GM12878 (cell line): ENCODE measurements around the gene CDKN1C. TPM values are rescaled to one million over a fixed set of nuclear protein-coding genes. Genes with fewer than 3 reads are reported as not detected.

ENCODE experiments used
- ATAC-seq: fragments of 200-7000 bp; cut with Tn5 transposase; 3 replicates; pipeline ENCODE4 v1.9.1; 2020; ENCODE audit warnings: mild to moderate bottlenecking, moderate library complexity
- BruUV-seq: library from RNA; stranded (reverse); fragments of 400-500 nt; replicated peaks from 2 replicates; lab custom pipeline; 2021; lab: Mats Ljungman, UMichigan
- CTCF ChIA-PET: fragments of 300-600 bp; sonication (Branson Sonifier 250); formaldehyde crosslinking; extraction: SDS; loops from one replicate; lab custom pipeline; 2021; ENCODE audit warnings: inconsistent platforms; lab: Yijun Ruan, JAX
- POLR2A ChIA-PET: fragments of 350-600 bp; formaldehyde crosslinking; extraction: SDS; loops from one replicate; lab custom pipeline; 2021; ENCODE audit warnings: inconsistent platforms; lab: Charles Lee
- RAD21 ChIA-PET: fragments of 300-600 bp; sonication (Branson Sonifier 250); formaldehyde crosslinking; loops from one replicate; lab custom pipeline; 2023; ENCODE audit warnings: antibody characterized with exemption; ENCODE audit not compliant: unreplicated experiment; lab: Charles Lee
- SMC1A ChIA-PET: fragments of 300-600 bp; sonication (Branson Sonifier 250); formaldehyde crosslinking; loops from one replicate; lab custom pipeline; 2023; ENCODE audit not compliant: unreplicated experiment, uncharacterized antibody; lab: Charles Lee
- DNase-seq: peaks from one replicate; pipeline ENCODE4 v3.0.0-alpha.2; 2011; ENCODE audit warnings: low read depth, low spot score
- FAIRE-seq: peaks from 3 replicates; lab custom pipeline; 2011; peaks lifted over from hg19 to GRCh38; lab: Jason Lieb, UNC
- H2AFZ ChIP-seq: 2 replicates; pipeline ENCODE4 v1.6.0; 2011; ENCODE audit warnings: low read depth, low read length, control low read depth; ENCODE audit not compliant: control insufficient read depth
- H3K27ac ChIP-seq: 2 replicates; pipeline ENCODE4 v1.5.1; 2011; ENCODE audit warnings: control low read depth; ENCODE audit not compliant: control insufficient read depth, insufficient read depth
- H3K27me3 ChIP-seq, 2 experiments: replicated peaks in 1 of 2; 2 replicates each; pipeline versions ENCODE4 v1.6.0 to v1.6.1; 2011; ENCODE audit warnings: low read length in 1 of 2; ENCODE audit not compliant: control insufficient read depth in 2 of 2, insufficient read depth in 2 of 2
- H3K36me3 ChIP-seq, 2 experiments: 2 replicates each; pipeline ENCODE4 v1.5.1; 2011; ENCODE audit warnings: low read length in 1 of 2; ENCODE audit not compliant: control insufficient read depth in 2 of 2, insufficient read depth in 2 of 2
- H3K4me1 ChIP-seq: 2 replicates; pipeline ENCODE4 v1.6.1; 2011; ENCODE audit warnings: mild to moderate bottlenecking, low read length, moderate library complexity, mixed read lengths; ENCODE audit not compliant: control insufficient read depth, insufficient read depth
- H3K4me2 ChIP-seq: 2 replicates; pipeline ENCODE4 v1.6.0; 2011; ENCODE audit warnings: control low read depth; ENCODE audit not compliant: control insufficient read depth, insufficient read depth
- H3K4me3 ChIP-seq: fragments of 200-600 bp; sonication (generic); 2 replicates; pipeline ENCODE4 v1.5.1; 2016
- H3K79me2 ChIP-seq: 2 replicates; pipeline ENCODE4 v1.6.0; 2011; ENCODE audit warnings: low read length; ENCODE audit not compliant: control insufficient read depth, insufficient read depth
- H3K9ac ChIP-seq: 2 replicates; pipeline ENCODE4 v1.8.0; 2011; ENCODE audit warnings: low read length, control low read depth, mixed read lengths; ENCODE audit not compliant: control insufficient read depth, insufficient read depth
- H3K9me3 ChIP-seq: replicated peaks from 3 replicates; pipeline ENCODE4 v1.5.1; 2011; ENCODE audit warnings: mild to moderate bottlenecking, low read length; ENCODE audit not compliant: control insufficient read depth, insufficient read depth
- H4K20me1 ChIP-seq: 2 replicates; pipeline ENCODE4 v1.6.0; 2011; ENCODE audit not compliant: control insufficient read depth, insufficient read depth
- MEF2A ChIP-seq: IDR thresholded peaks from 2 replicates; pipeline ENCODE4 v1.6.1; 2011; ENCODE audit warnings: low read depth, mild to moderate bottlenecking, low read length, moderate library complexity; ENCODE audit not compliant: insufficient read depth
- RFX5 ChIP-seq: IDR thresholded peaks from 2 replicates; pipeline ENCODE4 v1.6.1; 2011; ENCODE audit warnings: low read depth, low read length, improper control_type of control experiment
- TCF3 ChIP-seq: IDR thresholded peaks from 2 replicates; pipeline ENCODE4 v1.6.1; 2012; ENCODE audit warnings: low read depth, mild to moderate bottlenecking, low read length, borderline replicate concordance; ENCODE audit not compliant: insufficient read depth
- WGBS: methylation state at CpG from one replicate; pipeline ENCODE4 v1.1.6; 2016; ENCODE audit warnings: low lambda C conversion rate; ENCODE audit not compliant: insufficient replicate concordance, insufficient coverage; ENCODE audit errors: missing lambda C conversion rate; 5-methylcytosine and 5-hydroxymethylcytosine counted together
- in situ Hi-C: fragments of 300-500 bp; cut with MboI; formaldehyde crosslinking; loops from 9 replicates; pipeline ENCODE4 v1.14.3; 2018; ENCODE audit warnings: mixed read lengths
- intact Hi-C: fragments of 100-400 bp; cut with micrococcal nuclease; formaldehyde crosslinking; loops from one replicate; pipeline ENCODE4 v1.14.2; 2022; ENCODE audit not compliant: unreplicated experiment
- polyA plus RNA-seq, 11 experiments: library from polyadenylated mRNA; depleted of rRNA in 4 of 11; unstranded in 6 of 11; stranded (reverse) in 5 of 11; fragments of >200 nt; fragmentation: Nextera tagmentation in 4 of 11; fragmentation: Illumina TruSeq in 1 of 11; extraction: Ambion mirVana in 4 of 11; extraction: Trizol in 1 of 11; gene quantifications; 1 replicate in 1 of 11; 2 replicates in 10 of 11; pipeline versions ENCODE4 v1.2.1 to v1.2.3, GENCODE V29; 2011 to 2016; ENCODE audit warnings: inconsistent platforms in 2 of 11, missing spikeins in 2 of 11, low read depth in 1 of 11
- total RNA-seq, 4 experiments: library from RNA; depleted of rRNA in 3 of 4; stranded (reverse); fragments of >200 nt in 3 of 4; fragmentation: Illumina TruSeq in 1 of 4; extraction: Trizol in 1 of 4; gene quantifications; 2 replicates each; pipeline versions ENCODE4 v1.2.1 to v1.2.3, GENCODE V29; 2013 to 2021
- TF ChIP-seq, protein P1 (sequence below): fragments of 450-650 bp; IDR thresholded peaks from 2 replicates; pipeline ENCODE4 v1.6.1; 2018; ENCODE audit warnings: borderline replicate concordance, mild to moderate bottlenecking; ENCODE audit not compliant: partially characterized antibody
- TF ChIP-seq, protein P2 (sequence below): fragments of 450-650 bp; IDR thresholded peaks from 2 replicates; pipeline ENCODE4 v1.6.1; 2014; ENCODE audit warnings: mild to moderate bottlenecking
- TF ChIP-seq, protein P3 (sequence below): fragments of 450-650 bp; formaldehyde crosslinking; IDR thresholded peaks from 2 replicates; pipeline ENCODE4 v1.5.0; 2022; ENCODE audit warnings: mild to moderate bottlenecking, missing genetic modification characterization

Gene CDKN1C
- total and polyA plus RNA-seq, 10 of the 15 experiments (the other 5 are each of a cell fraction or from before 2014, with no cell fraction given), result 0.05 to 0.21 (median 0.14) TPM; not detected in 7

DNA sequence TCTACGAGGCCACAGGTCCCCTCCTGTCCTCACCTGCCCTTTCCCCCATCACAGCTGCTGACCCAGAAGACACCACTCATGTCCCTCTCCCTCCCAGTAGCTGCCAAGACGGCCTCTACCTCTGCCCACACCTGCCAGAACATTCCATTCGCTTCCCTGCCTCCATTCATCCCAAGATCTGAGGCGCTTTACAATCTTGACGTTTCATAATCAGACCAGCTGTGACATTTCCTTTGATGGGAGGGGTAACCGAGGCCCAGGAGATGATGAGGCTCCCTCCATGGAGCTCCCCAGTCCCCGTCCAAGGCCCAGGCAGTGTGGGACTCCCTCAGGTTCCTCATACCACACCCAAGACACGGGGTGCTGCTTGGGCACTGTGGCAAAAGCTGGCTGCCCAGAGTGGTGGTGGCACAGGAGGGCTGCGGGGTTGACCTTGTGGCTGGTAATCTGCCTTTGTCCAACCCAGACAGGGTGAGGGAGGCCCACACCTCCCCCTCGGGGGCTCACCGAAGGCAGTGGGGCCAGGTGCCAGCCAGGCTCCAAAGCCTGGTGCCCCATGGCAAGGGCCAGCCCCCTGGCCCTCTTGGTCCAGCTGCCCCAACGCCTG is 26.3 kb upstream of the CDKN1C start:
- no peak for FAIRE-seq
- no TSS peak for BruUV-seq
- POLR2A ChIA-PET, result no interaction called here
- Histone ChIP-seq H2AFZ (no peak overlapping the region), H3K36me3 (no peaks in the 10 kb centered on the region), H4K20me1 (no peaks in the 10 kb centered on the region), H3K4me3 (no peak overlapping the region), H3K79me2 (no peaks in the 10 kb centered on the region), H3K27ac (no peak overlapping the region), H3K27me3 (no peaks in the 10 kb centered on the region), H3K9ac (no peak overlapping the region), H3K9me3 (no peaks in the 10 kb centered on the region), H3K4me2 (no peak overlapping the region)
- in situ Hi-C loops (no loop called here), intact Hi-C loops (no loop called here)
- no peak for DNase-seq
- SMC1A ChIA-PET, result no interaction called here
- ATAC-seq, result no peak
- CTCF ChIA-PET, result interaction anchor here (1.4 kb wide), 1 partner anchor 19 kb away, joined by 3 read pairs; no protein-coding TSS in a partner anchor
- TF ChIP-seq, protein P1, sequence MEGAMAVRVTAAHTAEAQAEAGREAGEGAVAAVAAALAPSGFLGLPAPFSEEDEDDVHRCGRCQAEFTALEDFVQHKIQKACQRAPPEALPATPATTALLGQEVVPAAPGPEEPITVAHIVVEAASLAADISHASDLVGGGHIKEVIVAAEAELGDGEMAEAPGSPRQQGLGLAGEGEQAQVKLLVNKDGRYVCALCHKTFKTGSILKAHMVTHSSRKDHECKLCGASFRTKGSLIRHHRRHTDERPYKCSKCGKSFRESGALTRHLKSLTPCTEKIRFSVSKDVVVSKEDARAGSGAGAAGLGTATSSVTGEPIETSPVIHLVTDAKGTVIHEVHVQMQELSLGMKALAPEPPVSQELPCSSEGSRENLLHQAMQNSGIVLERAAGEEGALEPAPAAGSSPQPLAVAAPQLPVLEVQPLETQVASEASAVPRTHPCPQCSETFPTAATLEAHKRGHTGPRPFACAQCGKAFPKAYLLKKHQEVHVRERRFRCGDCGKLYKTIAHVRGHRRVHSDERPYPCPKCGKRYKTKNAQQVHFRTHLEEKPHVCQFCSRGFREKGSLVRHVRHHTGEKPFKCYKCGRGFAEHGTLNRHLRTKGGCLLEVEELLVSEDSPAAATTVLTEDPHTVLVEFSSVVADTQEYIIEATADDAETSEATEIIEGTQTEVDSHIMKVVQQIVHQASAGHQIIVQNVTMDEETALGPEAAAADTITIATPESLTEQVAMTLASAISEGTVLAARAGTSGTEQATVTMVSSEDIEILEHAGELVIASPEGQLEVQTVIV, result no peak
- no peak for TF ChIP-seq MEF2A
- TF ChIP-seq, protein P2, sequence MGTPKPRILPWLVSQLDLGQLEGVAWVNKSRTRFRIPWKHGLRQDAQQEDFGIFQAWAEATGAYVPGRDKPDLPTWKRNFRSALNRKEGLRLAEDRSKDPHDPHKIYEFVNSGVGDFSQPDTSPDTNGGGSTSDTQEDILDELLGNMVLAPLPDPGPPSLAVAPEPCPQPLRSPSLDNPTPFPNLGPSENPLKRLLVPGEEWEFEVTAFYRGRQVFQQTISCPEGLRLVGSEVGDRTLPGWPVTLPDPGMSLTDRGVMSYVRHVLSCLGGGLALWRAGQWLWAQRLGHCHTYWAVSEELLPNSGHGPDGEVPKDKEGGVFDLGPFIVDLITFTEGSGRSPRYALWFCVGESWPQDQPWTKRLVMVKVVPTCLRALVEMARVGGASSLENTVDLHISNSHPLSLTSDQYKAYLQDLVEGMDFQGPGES, result no peak
- TF ChIP-seq RFX5, result no peak
- no peak for TF ChIP-seq TCF3
- TF ChIP-seq, protein P3, sequence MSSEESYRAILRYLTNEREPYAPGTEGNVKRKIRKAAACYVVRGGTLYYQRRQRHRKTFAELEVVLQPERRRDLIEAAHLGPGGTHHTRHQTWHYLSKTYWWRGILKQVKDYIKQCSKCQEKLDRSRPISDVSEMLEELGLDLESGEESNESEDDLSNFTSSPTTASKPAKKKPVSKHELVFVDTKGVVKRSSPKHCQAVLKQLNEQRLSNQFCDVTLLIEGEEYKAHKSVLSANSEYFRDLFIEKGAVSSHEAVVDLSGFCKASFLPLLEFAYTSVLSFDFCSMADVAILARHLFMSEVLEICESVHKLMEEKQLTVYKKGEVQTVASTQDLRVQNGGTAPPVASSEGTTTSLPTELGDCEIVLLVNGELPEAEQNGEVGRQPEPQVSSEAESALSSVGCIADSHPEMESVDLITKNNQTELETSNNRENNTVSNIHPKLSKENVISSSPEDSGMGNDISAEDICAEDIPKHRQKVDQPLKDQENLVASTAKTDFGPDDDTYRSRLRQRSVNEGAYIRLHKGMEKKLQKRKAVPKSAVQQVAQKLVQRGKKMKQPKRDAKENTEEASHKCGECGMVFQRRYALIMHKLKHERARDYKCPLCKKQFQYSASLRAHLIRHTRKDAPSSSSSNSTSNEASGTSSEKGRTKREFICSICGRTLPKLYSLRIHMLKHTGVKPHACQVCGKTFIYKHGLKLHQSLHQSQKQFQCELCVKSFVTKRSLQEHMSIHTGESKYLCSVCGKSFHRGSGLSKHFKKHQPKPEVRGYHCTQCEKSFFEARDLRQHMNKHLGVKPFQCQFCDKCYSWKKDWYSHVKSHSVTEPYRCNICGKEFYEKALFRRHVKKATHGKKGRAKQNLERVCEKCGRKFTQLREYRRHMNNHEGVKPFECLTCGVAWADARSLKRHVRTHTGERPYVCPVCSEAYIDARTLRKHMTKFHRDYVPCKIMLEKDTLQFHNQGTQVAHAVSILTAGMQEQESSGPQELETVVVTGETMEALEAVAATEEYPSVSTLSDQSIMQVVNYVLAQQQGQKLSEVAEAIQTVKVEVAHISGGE (CRISPR knock-in tag), result no peak
- TF ChIP-seq, all 136 proteins: peak for 0
- WGBS, result 51% methylated on average over 12 of the region's 12 CpGs
- RAD21 ChIA-PET, result no interaction called here
- H3K4me1 ChIP-seq, result no peaks in the 10 kb centered on the region
